IMR-90 (cell line): ENCODE data around the gene RADIL. TPM values are rescaled to one million over a fixed set of nuclear protein-coding genes. Genes with fewer than 3 reads are reported as not detected.

ENCODE experiments used
- ATAC-seq: fragments of 200-7000 bp; cut with Tn5 transposase; 2 replicates; pipeline ENCODE4 v1.9.1; 2020; ENCODE audit warnings: low read depth, mild to moderate bottlenecking, moderate library complexity
- BruUV-seq: library from RNA; stranded (reverse); fragments of 400-500 nt; replicated peaks from 2 replicates; lab custom pipeline; 2021; lab: Mats Ljungman, UMichigan
- CTCF ChIA-PET: fragments of 300-600 bp; formaldehyde crosslinking; extraction: SDS; loops from one replicate; lab custom pipeline; 2021; ENCODE audit warnings: antibody characterized with exemption; lab: Yijun Ruan, JAX
- POLR2A ChIA-PET: fragments of 300-600 bp; sonication (Branson Sonifier 250); formaldehyde crosslinking; loops from one replicate; lab custom pipeline; 2022; ENCODE audit warnings: antibody characterized with exemption; ENCODE audit not compliant: unreplicated experiment; lab: Charles Lee
- DNase-seq: peaks from one replicate; pipeline ENCODE4 v3.0.0; 2013
- H2AFZ ChIP-seq: replicated peaks from 2 replicates; pipeline ENCODE3; 2013; ENCODE audit warnings: low read length, mild to moderate bottlenecking; ENCODE audit not compliant: poor library complexity
- H2AK5ac ChIP-seq: 2 replicates; pipeline ENCODE4 v1.6.1; 2013; ENCODE audit warnings: low read depth, low read length, inconsistent platforms
- H2AK9ac ChIP-seq: replicated peaks from 2 replicates; pipeline ENCODE3; 2013; ENCODE audit warnings: mild to moderate bottlenecking, low read depth, low read length, moderate library complexity; ENCODE audit not compliant: poor library complexity
- H2BK120ac ChIP-seq: 2 replicates; pipeline ENCODE4 v1.6.1; 2013; ENCODE audit warnings: low read depth, low read length, inconsistent platforms
- H2BK15ac ChIP-seq: 3 replicates; pipeline ENCODE4 v1.6.1; 2013; ENCODE audit warnings: low read depth, low read length, inconsistent platforms
- H2BK20ac ChIP-seq: 2 replicates; pipeline ENCODE4 v1.6.1; 2013; ENCODE audit warnings: low read depth, mild to moderate bottlenecking, inconsistent platforms, low read length, moderate library complexity
- H2BK5ac ChIP-seq: 2 replicates; pipeline ENCODE4 v1.6.1; 2013; ENCODE audit warnings: mild to moderate bottlenecking, low read depth, low read length, inconsistent platforms; ENCODE audit not compliant: poor library complexity, severe bottlenecking
- H3K14ac ChIP-seq: replicated peaks from 2 replicates; pipeline ENCODE4 v1.6.1; 2013; ENCODE audit warnings: low read depth, low read length, inconsistent platforms
- H3K18ac ChIP-seq: 2 replicates; pipeline ENCODE4 v1.6.1; 2013; ENCODE audit warnings: low read depth, low read length, control low read depth
- H3K23ac ChIP-seq: 2 replicates; pipeline ENCODE4 v1.6.1; 2013; ENCODE audit warnings: low read depth, low read length, inconsistent platforms
- H3K27ac ChIP-seq: 2 replicates; pipeline ENCODE4 v1.5.1; 2013; ENCODE audit warnings: mild to moderate bottlenecking, control low read depth, low read length; ENCODE audit not compliant: insufficient read depth
- H3K27me3 ChIP-seq: 2 replicates; pipeline ENCODE4 v1.6.1; 2013; ENCODE audit warnings: low read length; ENCODE audit not compliant: control insufficient read depth, insufficient read depth
- H3K36me3 ChIP-seq: 2 replicates; pipeline ENCODE4 v1.6.1; 2013; ENCODE audit warnings: low read length, mixed read lengths; ENCODE audit not compliant: control insufficient read depth, insufficient read depth
- H3K4ac ChIP-seq: 2 replicates; pipeline ENCODE4 v1.6.1; 2013; ENCODE audit warnings: low read depth, low read length, inconsistent platforms
- H3K4me1 ChIP-seq: 2 replicates; pipeline ENCODE4 v1.6.1; 2013; ENCODE audit warnings: low read length, mixed read lengths; ENCODE audit not compliant: control insufficient read depth, insufficient read depth
- H3K4me2 ChIP-seq: 2 replicates; pipeline ENCODE4 v1.6.1; 2013; ENCODE audit warnings: low read depth, mild to moderate bottlenecking, control low read depth, low read length, moderate library complexity
- H3K4me3 ChIP-seq: 2 replicates; pipeline ENCODE4 v1.5.1; 2013; ENCODE audit warnings: low read depth, mild to moderate bottlenecking, control low read depth, low read length, moderate library complexity; ENCODE audit not compliant: insufficient read depth
- H3K56ac ChIP-seq: 2 replicates; pipeline ENCODE4 v1.6.1; 2013; ENCODE audit warnings: low read length, inconsistent platforms; ENCODE audit not compliant: insufficient read depth; ENCODE audit errors: extremely low read depth
- H3K79me1 ChIP-seq, 2 experiments: 2 replicates each; pipeline ENCODE4 v1.6.1; 2013; ENCODE audit warnings: low read length in 2 of 2, inconsistent platforms in 1 of 2, low read depth in 1 of 2
- H3K9ac ChIP-seq: 2 replicates; pipeline ENCODE4 v1.6.1; 2013; ENCODE audit warnings: low read depth, low read length, control low read depth
- H3K9me1 ChIP-seq: 2 replicates; pipeline ENCODE4 v1.6.1; 2013; ENCODE audit warnings: low read length, inconsistent platforms; ENCODE audit not compliant: insufficient read depth
- H3K9me3 ChIP-seq: 2 replicates; pipeline ENCODE4 v1.6.1; 2013; ENCODE audit warnings: low read length; ENCODE audit not compliant: control insufficient read depth, insufficient read depth
- H4K20me1 ChIP-seq: 2 replicates; pipeline ENCODE4 v1.6.1; 2013; ENCODE audit warnings: low read length, inconsistent platforms; ENCODE audit not compliant: insufficient read depth
- H4K5ac ChIP-seq: 2 replicates; pipeline ENCODE4 v1.6.1; 2013; ENCODE audit warnings: mild to moderate bottlenecking, low read depth, low read length, control low read depth
- H4K8ac ChIP-seq, 2 experiments: 2 replicates each; pipeline ENCODE4 v1.6.1; 2013; ENCODE audit warnings: low read depth in 2 of 2, low read length in 2 of 2, control low read depth in 1 of 2, inconsistent platforms in 1 of 2
- H4K91ac ChIP-seq: 2 replicates; pipeline ENCODE4 v1.6.1; 2013; ENCODE audit warnings: low read depth, low read length, inconsistent platforms; ENCODE audit not compliant: insufficient read depth
- BHLHE40 ChIP-seq: fragments of 150-350 bp; IDR thresholded peaks from 2 replicates; pipeline ENCODE4 v1.6.1; 2016; ENCODE audit warnings: mild to moderate bottlenecking, low read depth, low read length
- CEBPB ChIP-seq: IDR thresholded peaks from 2 replicates; pipeline ENCODE4 v1.6.1; 2012; ENCODE audit warnings: low read depth, low read length, improper control_type of control experiment
- CHD1 ChIP-seq: IDR thresholded peaks from 2 replicates; pipeline ENCODE4 v1.6.1; 2012; ENCODE audit warnings: low read depth, low read length, improper control_type of control experiment
- CTCF ChIP-seq: conservative IDR thresholded peaks from 2 replicates; pipeline ENCODE4 v1.5.1; 2012; ENCODE audit warnings: mild to moderate bottlenecking, low read depth, low read length, improper control_type of control experiment
- ELK1 ChIP-seq: fragments of 150-350 bp; IDR thresholded peaks from 2 replicates; pipeline ENCODE4 v1.6.1; 2016; ENCODE audit warnings: low read depth, mild to moderate bottlenecking, low read length, moderate library complexity, borderline replicate concordance
- FOS ChIP-seq: fragments of 150-350 bp; IDR thresholded peaks from 2 replicates; pipeline ENCODE4 v1.6.1; 2016; ENCODE audit warnings: low read depth, low read length
- MAFK ChIP-seq: IDR thresholded peaks from 2 replicates; pipeline ENCODE4 v1.6.1; 2012; ENCODE audit warnings: low read depth, low read length, improper control_type of control experiment
- MAZ ChIP-seq: IDR thresholded peaks from 2 replicates; pipeline ENCODE4 v1.6.1; 2012; ENCODE audit warnings: low read depth, mild to moderate bottlenecking, low read length, improper control_type of control experiment, moderate library complexity, borderline replicate concordance
- MXI1 ChIP-seq: IDR thresholded peaks from 2 replicates; pipeline ENCODE4 v1.6.1; 2012; ENCODE audit warnings: low read depth, mild to moderate bottlenecking, low read length, moderate library complexity, borderline replicate concordance
- NFE2L2 ChIP-seq: fragments of 150-350 bp; IDR thresholded peaks from 2 replicates; pipeline ENCODE4 v1.6.1; 2016; ENCODE audit warnings: low read depth, mild to moderate bottlenecking, low read length
- POLR2A ChIP-seq: IDR thresholded peaks from 2 replicates; pipeline ENCODE4 v1.6.1; 2012; ENCODE audit warnings: mild to moderate bottlenecking, low read depth, low read length
- RAD21 ChIP-seq: IDR thresholded peaks from 2 replicates; pipeline ENCODE4 v1.6.1; 2012; ENCODE audit warnings: low read length, improper control_type of control experiment
- RCOR1 ChIP-seq: IDR thresholded peaks from 2 replicates; pipeline ENCODE4 v1.6.1; 2012; ENCODE audit warnings: mild to moderate bottlenecking, low read length, improper control_type of control experiment; ENCODE audit not compliant: insufficient replicate concordance
- RFX5 ChIP-seq: IDR thresholded peaks from 2 replicates; pipeline ENCODE4 v1.8.0; 2012; ENCODE audit warnings: low read depth, mild to moderate bottlenecking, low read length, moderate library complexity
- SMC3 ChIP-seq: fragments of 150-350 bp; IDR thresholded peaks from 2 replicates; pipeline ENCODE4 v1.6.1; 2016; ENCODE audit warnings: low read depth, mild to moderate bottlenecking, antibody characterized with exemption, low read length, moderate library complexity
- USF2 ChIP-seq: fragments of 150-350 bp; IDR thresholded peaks from 2 replicates; pipeline ENCODE4 v1.6.1; 2017; ENCODE audit warnings: mild to moderate bottlenecking, antibody characterized with exemption, low read length, low read depth
- WGBS, 2 experiments: methylation state at CpG; one replicate each; pipeline versions ENCODE4 v1.1.5 to v1.1.7; 2013; ENCODE audit warnings: missing lambda C conversion rate in 2 of 2; ENCODE audit not compliant: insufficient read length in 1 of 2; ENCODE audit errors: extremely low coverage in 2 of 2; 5-methylcytosine and 5-hydroxymethylcytosine counted together
- dilution Hi-C: fragments of 300-500 bp; cut with HindIII; formaldehyde crosslinking; loops from one replicate; pipeline ENCODE4 v1.14.3; 2018; ENCODE audit warnings: low sequenced_read_pairs; ENCODE audit not compliant: unreplicated experiment
- in situ Hi-C: fragments of 300-500 bp; cut with MboI; formaldehyde crosslinking; loops from 3 replicates; pipeline ENCODE4 v1.14.3; 2019; ENCODE audit warnings: low sequenced_read_pairs, inconsistent platforms, mixed read lengths
- intact Hi-C: fragments of 100-400 bp; cut with micrococcal nuclease; formaldehyde crosslinking; loops from 2 replicates; pipeline ENCODE4 v1.10.0; 2022
- polyA plus RNA-seq, 3 experiments: library from polyadenylated mRNA; depleted of rRNA; stranded (reverse); fragments of >200 nt; gene quantifications; 2 replicates each; pipeline ENCODE4 v1.2.3, GENCODE V29; 2012; ENCODE audit warnings: low replicate concordance in 1 of 3
- total RNA-seq: library from RNA; depleted of rRNA; stranded (reverse); fragments of >200 nt; gene quantifications from 2 replicates; pipeline ENCODE4 v1.2.3, GENCODE V29; 2012

RADIL gene
- total and polyA plus RNA-seq, 2 of the 4 experiments (the other 2 are of a cell fraction): 0.18 to 0.48 TPM

- H3K56ac ChIP-seq: no peak overlapping the region
- H4K8ac ChIP-seq: no peak overlapping the region
- no peak overlapping the region for H3K4me2 ChIP-seq
- no peaks in the 10 kb centered on the region for H3K36me3 ChIP-seq
- CTCF ChIA-PET: interaction anchor here (0.8 kb wide), 1 partner anchor 9 kb away, joined by 3 read pairs; no protein-coding TSS in a partner anchor
- no peak overlapping the region for H3K23ac ChIP-seq
- BruUV-seq: no TSS peak
- POLR2A ChIA-PET: no interaction called here
- H4K20me1 ChIP-seq: no peaks in the 10 kb centered on the region
- H4K5ac ChIP-seq: no peak overlapping the region
- no peak overlapping the region for H2BK20ac ChIP-seq
- in situ Hi-C loops (no loop called here), intact Hi-C loops (no loop called here), dilution Hi-C loops (no loop called here)
- no peak overlapping the region for H2BK120ac ChIP-seq
- no peaks in the 10 kb centered on the region for H3K9me3 ChIP-seq
- no peak overlapping the region for H3K27ac ChIP-seq
- H4K91ac ChIP-seq: no peak overlapping the region
- H3K9ac ChIP-seq: no peak overlapping the region
- H2AFZ ChIP-seq: no peak overlapping the region
- no peaks in the 10 kb centered on the region for H3K4me1 ChIP-seq
- H3K14ac ChIP-seq: no peak overlapping the region
- H2AK9ac ChIP-seq: no peak overlapping the region
- H3K79me1 ChIP-seq: no peaks in the 10 kb centered on the region
- no peak overlapping the region for H3K4ac ChIP-seq
- no peak overlapping the region for H3K4me3 ChIP-seq
- H2AK5ac ChIP-seq: no peak overlapping the region
- DNase-seq (no peak), ATAC-seq (no peak)
- 44% methylated on average over 3 of the region's 8 CpGs; no CpG with 5 or more reads in 1 of the 2 experiments for WGBS, 2 experiments
- no peak overlapping the region for H2BK5ac ChIP-seq
- H3K9me1 ChIP-seq: no peaks in the 10 kb centered on the region
- H3K18ac ChIP-seq: no peak overlapping the region
- TF ChIP-seq MXI1: no peak
- no peak for TF ChIP-seq CHD1
- no peak for TF ChIP-seq USF2
- no peak for TF ChIP-seq RCOR1
- TF ChIP-seq POLR2A: no peak
- TF ChIP-seq FOS: no peak
- TF ChIP-seq CTCF: no peak
- no peak for TF ChIP-seq RAD21
- no peak for TF ChIP-seq SMC3
- no peak for TF ChIP-seq ELK1
- no peak for TF ChIP-seq CEBPB
- no peak for TF ChIP-seq BHLHE40
- TF ChIP-seq MAZ: no peak
- TF ChIP-seq RFX5: no peak
- TF ChIP-seq MAFK: no peak
- TF ChIP-seq NFE2L2: no peak
- H3K27me3 ChIP-seq: peaks cover 16% of the 10 kb centered on the region
- H2BK15ac ChIP-seq: no peak overlapping the region
Observed at GRCh38 chr7:4805984-4806300, 77.6 kb downstream of the RADIL start.
